H9 (cell line): ENCODE results near the gene ITGB7. TPM values are rescaled to one million over a fixed set of nuclear protein-coding genes. Genes with fewer than 3 reads are reported as not detected.

Source experiments
- DNase-seq: peaks from one replicate; pipeline ENCODE4 v3.0.0-alpha.2; 2017
- H2AFZ ChIP-seq: one replicate; pipeline ENCODE4 v1.6.1; 2013; ENCODE audit warnings: mild to moderate bottlenecking, low read length, control low read depth, moderate library complexity
- H2AK5ac ChIP-seq: 2 replicates; pipeline ENCODE4 v1.6.1; 2013; ENCODE audit warnings: low read length, control low read depth, mixed read lengths; ENCODE audit not compliant: insufficient read length
- H2BK120ac ChIP-seq: one replicate; pipeline ENCODE4 v1.6.1; 2013; ENCODE audit warnings: low read depth, mild to moderate bottlenecking, low read length, control low read depth, inconsistent platforms; ENCODE audit not compliant: poor library complexity, severe bottlenecking
- H2BK12ac ChIP-seq: 2 replicates; pipeline ENCODE4 v1.6.1; 2013; ENCODE audit warnings: low read length, control low read depth, mixed read lengths, low read depth; ENCODE audit not compliant: insufficient read length
- H2BK15ac ChIP-seq: 2 replicates; pipeline ENCODE4 v1.6.1; 2013; ENCODE audit warnings: low read depth, low read length, control low read depth
- H2BK20ac ChIP-seq: one replicate; pipeline ENCODE4 v1.6.1; 2013; ENCODE audit warnings: low read depth, mild to moderate bottlenecking, low read length, control low read depth, inconsistent platforms; ENCODE audit not compliant: poor library complexity, severe bottlenecking
- H2BK5ac ChIP-seq: 2 replicates; pipeline ENCODE4 v1.6.1; 2013; ENCODE audit warnings: low read length, control low read depth, mixed read lengths; ENCODE audit not compliant: insufficient read length
- H3K14ac ChIP-seq: 2 replicates; pipeline ENCODE4 v1.6.1; 2013; ENCODE audit warnings: low read length, control low read depth; ENCODE audit not compliant: insufficient read depth
- H3K18ac ChIP-seq: 2 replicates; pipeline ENCODE4 v1.6.1; 2013; ENCODE audit warnings: low read depth, mild to moderate bottlenecking, mixed read lengths, low read length, control low read depth; ENCODE audit not compliant: insufficient read length
- H3K23ac ChIP-seq: 2 replicates; pipeline ENCODE4 v1.6.1; 2013; ENCODE audit warnings: low read length, control low read depth, mixed read lengths, low read depth; ENCODE audit not compliant: insufficient read length
- H3K23me2 ChIP-seq: 2 replicates; pipeline ENCODE4 v1.6.1; 2013; ENCODE audit warnings: low read depth, mild to moderate bottlenecking, mixed read lengths, low read length, control low read depth; ENCODE audit not compliant: insufficient read length, poor library complexity, severe bottlenecking
- H3K27ac ChIP-seq: 2 replicates; pipeline ENCODE4 v1.5.1; 2013; ENCODE audit warnings: low read length, control low read depth, mixed read lengths, low read depth; ENCODE audit not compliant: insufficient read length
- H3K27me3 ChIP-seq: 2 replicates; pipeline ENCODE4 v1.6.1; 2013; ENCODE audit warnings: low read length, control low read depth, inconsistent platforms; ENCODE audit not compliant: insufficient read depth
- H3K4ac ChIP-seq: 2 replicates; pipeline ENCODE4 v1.6.1; 2013; ENCODE audit warnings: low read depth, mild to moderate bottlenecking, control low read depth, inconsistent platforms, low read length, moderate library complexity
- H3K4me1 ChIP-seq: 2 replicates; pipeline ENCODE4 v1.6.1; 2013; ENCODE audit warnings: low read length, control low read depth, inconsistent platforms; ENCODE audit not compliant: insufficient read depth
- H3K4me2 ChIP-seq: 2 replicates; pipeline ENCODE4 v1.6.1; 2013; ENCODE audit warnings: low read length, control low read depth, mixed read lengths; ENCODE audit not compliant: insufficient read length, insufficient read depth
- H3K56ac ChIP-seq: 2 replicates; pipeline ENCODE4 v1.6.1; 2013; ENCODE audit warnings: low read depth, mild to moderate bottlenecking, mixed read lengths, low read length, control low read depth; ENCODE audit not compliant: insufficient read length
- H3K79me1 ChIP-seq: 2 replicates; pipeline ENCODE4 v1.6.1; 2013; ENCODE audit warnings: low read depth, mild to moderate bottlenecking, moderate library complexity, low read length, control low read depth, inconsistent platforms; ENCODE audit not compliant: insufficient read depth, poor library complexity, severe bottlenecking
- H3K79me2 ChIP-seq: 2 replicates; pipeline ENCODE4 v1.6.1; 2013; ENCODE audit warnings: low read length, control low read depth, inconsistent platforms; ENCODE audit not compliant: insufficient read depth
- H3K9ac ChIP-seq: 2 replicates; pipeline ENCODE4 v1.6.1; 2013; ENCODE audit warnings: low read length, control low read depth, mixed read lengths; ENCODE audit not compliant: insufficient read length; ENCODE audit errors: extremely low read depth
- H3K9me3 ChIP-seq: one replicate; pipeline ENCODE4 v1.6.1; 2013; ENCODE audit warnings: low read depth, low read length, inconsistent platforms; ENCODE audit not compliant: control insufficient read depth
- H3T11ph ChIP-seq: one replicate; pipeline ENCODE4 v1.6.1; 2013; ENCODE audit warnings: mild to moderate bottlenecking, low read length, control low read depth, inconsistent platforms
- H4K20me1 ChIP-seq: one replicate; pipeline ENCODE4 v1.6.1; 2013; ENCODE audit not compliant: control insufficient read depth, insufficient read length, insufficient read depth
- H4K5ac ChIP-seq: 2 replicates; pipeline ENCODE4 v1.6.1; 2013; ENCODE audit warnings: low read depth, mild to moderate bottlenecking, mixed read lengths, low read length, control low read depth; ENCODE audit not compliant: insufficient read length
- H4K8ac ChIP-seq: replicated peaks from 2 replicates; pipeline ENCODE4 v1.6.1; 2013; ENCODE audit warnings: low read length, control low read depth, mixed read lengths, low read depth; ENCODE audit not compliant: insufficient read length
- H4K91ac ChIP-seq: 2 replicates; pipeline ENCODE4 v1.6.1; 2013; ENCODE audit warnings: low read depth, mild to moderate bottlenecking, moderate library complexity, mixed read lengths, low read length, control low read depth; ENCODE audit not compliant: insufficient read length
- H3K27ac Mint-ChIP-seq, 3 experiments: 2 replicates in 2 of 3; 3 replicates in 1 of 3; pipeline ENCODE4 v1.8.0; 2020 to 2021; ENCODE audit warnings: mixed read lengths in 3 of 3, mild to moderate bottlenecking in 1 of 3, moderate library complexity in 1 of 3
- H3K27me3 Mint-ChIP-seq: 2 replicates; pipeline ENCODE4 v1.8.0; 2021; ENCODE audit warnings: low read depth, mild to moderate bottlenecking, moderate library complexity, mixed read lengths
- H3K36me3 Mint-ChIP-seq, 3 experiments: 2 replicates in 2 of 3; 3 replicates in 1 of 3; pipeline ENCODE4 v1.8.0; 2020 to 2021; ENCODE audit warnings: low read depth in 3 of 3, mixed read lengths in 3 of 3; ENCODE audit not compliant: insufficient read depth in 1 of 3
- H3K4me1 Mint-ChIP-seq, 2 experiments: 2 replicates each; pipeline ENCODE4 v1.8.0; 2020; ENCODE audit warnings: mixed read lengths in 2 of 2
- H3K4me3 Mint-ChIP-seq, 2 experiments: 2 replicates in 1 of 2; 3 replicates in 1 of 2; pipeline ENCODE4 v1.8.0; 2020 to 2021; ENCODE audit warnings: mild to moderate bottlenecking in 2 of 2, mixed read lengths in 2 of 2, moderate library complexity in 1 of 2
- H3K9me3 Mint-ChIP-seq, 2 experiments: 2 replicates in 1 of 2; 3 replicates in 1 of 2; pipeline ENCODE4 v1.8.0; 2020; ENCODE audit warnings: mild to moderate bottlenecking in 2 of 2, mixed read lengths in 2 of 2, moderate library complexity in 1 of 2
- WGBS: extraction: QIAGEN DNeasy Blood & Tissue Kit; methylation state at CpG from one replicate; pipeline ENCODE4 v1.1.7; 2013; ENCODE audit warnings: missing lambda C conversion rate, low lambda C conversion rate, mixed read lengths; ENCODE audit not compliant: insufficient read length; ENCODE audit errors: extremely low coverage; 5-methylcytosine and 5-hydroxymethylcytosine counted together
- total RNA-seq: library from RNA; stranded (reverse); gene quantifications from 2 replicates; pipeline ENCODE4 v1.2.1, GENCODE V29; 2021
- TF ChIP-seq, protein P1 (sequence below): fragments of 200-600 bp; sonication (generic); conservative IDR thresholded peaks from 3 replicates; pipeline ENCODE4 v1.8.0; 2021; ENCODE audit warnings: antibody characterized with exemption, mild to moderate bottlenecking

The ITGB7 gene
- total RNA-seq, 1 experiment from 2014 or later = 0.39 TPM

DNA sequence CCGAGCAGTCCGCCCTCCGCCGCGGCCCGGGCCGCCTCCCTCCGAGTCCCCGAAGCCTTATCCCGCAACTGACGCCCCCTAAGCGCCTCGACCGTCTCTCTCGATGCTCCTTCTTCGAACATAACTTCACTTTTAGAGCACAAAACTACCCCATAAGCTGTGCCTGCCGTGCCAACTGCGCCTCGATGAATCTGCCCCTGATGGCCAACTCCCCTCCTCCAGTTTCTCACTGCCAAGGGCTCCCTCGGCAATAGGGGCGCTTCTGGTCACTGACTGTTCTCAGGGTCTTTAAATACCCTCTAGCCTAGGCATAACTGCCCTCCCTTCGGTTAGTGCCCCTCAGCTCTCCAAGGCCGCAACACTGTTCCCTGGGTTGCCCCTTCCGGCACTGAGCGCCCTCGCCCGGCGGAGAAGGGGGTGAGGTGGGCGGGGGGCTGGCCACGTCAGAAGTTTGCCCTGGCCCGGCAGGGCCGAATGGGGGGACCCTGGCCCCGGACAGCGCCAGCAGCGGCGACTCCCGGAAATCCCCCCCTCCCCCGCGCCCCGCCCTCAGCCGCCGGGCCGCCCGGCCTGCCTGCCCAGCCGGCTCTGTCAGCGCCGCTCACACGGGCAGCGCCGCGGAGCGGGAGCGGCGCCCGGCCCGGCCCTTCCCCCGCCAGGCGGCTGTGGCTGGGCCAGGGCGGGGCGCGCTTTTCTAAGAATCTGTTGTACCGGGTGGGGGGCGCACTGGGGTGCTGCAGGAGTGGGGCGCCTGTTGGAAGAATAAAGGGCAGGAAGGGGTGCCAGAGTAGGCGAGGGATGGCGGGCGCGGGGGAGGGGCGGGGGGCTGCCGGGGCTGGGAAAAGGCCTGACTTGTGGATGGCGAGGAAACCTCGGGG lies 14.4 kb upstream of the ITGB7 start:
- WGBS = no CpG with 5 or more reads among the region's 72 CpGs

More for the DNA sequence above, 14.4 kb upstream of the ITGB7 start:
- H3K9me3 Mint-ChIP-seq = no peaks in the 10 kb centered on the region; a peak in 1 of 5 replicates
- H3K27ac Mint-ChIP-seq = peak overlapping the region; percentile 83 to 99 (median 93)
- H3K4me1 Mint-ChIP-seq = peaks cover 72 to 73% of the 10 kb centered on the region in 2 experiments
- no peak overlapping the region for H2BK15ac ChIP-seq
- no peak overlapping the region for H3K14ac ChIP-seq
- no peak overlapping the region for H2AFZ ChIP-seq
- no peak overlapping the region for H4K8ac ChIP-seq
- no peak overlapping the region for H2BK120ac ChIP-seq
- H3K27me3 ChIP-seq = peaks cover 3% of the 10 kb centered on the region; the same call in 1 of the 2 replicates
- peaks cover 22% of the 10 kb centered on the region for H3K23me2 ChIP-seq
- peak overlapping the region; percentile 86 to 94 for H3K4me3 Mint-ChIP-seq
- no peaks in the 10 kb centered on the region for H3K79me1 ChIP-seq
- H4K20me1 ChIP-seq = no peaks in the 10 kb centered on the region
- peaks cover 17% of the 10 kb centered on the region for H3K27me3 Mint-ChIP-seq
- H3K4ac ChIP-seq = no peak overlapping the region
- TF ChIP-seq, protein P1, sequence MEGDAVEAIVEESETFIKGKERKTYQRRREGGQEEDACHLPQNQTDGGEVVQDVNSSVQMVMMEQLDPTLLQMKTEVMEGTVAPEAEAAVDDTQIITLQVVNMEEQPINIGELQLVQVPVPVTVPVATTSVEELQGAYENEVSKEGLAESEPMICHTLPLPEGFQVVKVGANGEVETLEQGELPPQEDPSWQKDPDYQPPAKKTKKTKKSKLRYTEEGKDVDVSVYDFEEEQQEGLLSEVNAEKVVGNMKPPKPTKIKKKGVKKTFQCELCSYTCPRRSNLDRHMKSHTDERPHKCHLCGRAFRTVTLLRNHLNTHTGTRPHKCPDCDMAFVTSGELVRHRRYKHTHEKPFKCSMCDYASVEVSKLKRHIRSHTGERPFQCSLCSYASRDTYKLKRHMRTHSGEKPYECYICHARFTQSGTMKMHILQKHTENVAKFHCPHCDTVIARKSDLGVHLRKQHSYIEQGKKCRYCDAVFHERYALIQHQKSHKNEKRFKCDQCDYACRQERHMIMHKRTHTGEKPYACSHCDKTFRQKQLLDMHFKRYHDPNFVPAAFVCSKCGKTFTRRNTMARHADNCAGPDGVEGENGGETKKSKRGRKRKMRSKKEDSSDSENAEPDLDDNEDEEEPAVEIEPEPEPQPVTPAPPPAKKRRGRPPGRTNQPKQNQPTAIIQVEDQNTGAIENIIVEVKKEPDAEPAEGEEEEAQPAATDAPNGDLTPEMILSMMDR = peak; percentile 43; the same call in 1 of the 3 replicates
- peaks cover 30% of the 10 kb centered on the region; the same call in 1 of the 2 replicates for H3K4me1 ChIP-seq
- H3T11ph ChIP-seq = no peak overlapping the region
- no peak overlapping the region for H2BK20ac ChIP-seq
- H3K56ac ChIP-seq = no peak overlapping the region
- H3K18ac ChIP-seq = no peak overlapping the region
- H4K5ac ChIP-seq = no peak overlapping the region
- no peak overlapping the region for H2BK5ac ChIP-seq
- H3K9ac ChIP-seq = no peak overlapping the region
- H3K4me2 ChIP-seq = peak overlapping the region; percentile 99
- H3K27ac ChIP-seq = no peak overlapping the region
- H3K36me3 Mint-ChIP-seq = peaks cover 0 to 4% (median 3%) of the 10 kb centered on the region in 3 experiments; a peak in 1 of 7 replicates
- peaks cover 4% of the 10 kb centered on the region; the same call in 1 of the 2 replicates for H3K79me2 ChIP-seq
- H4K91ac ChIP-seq = no peak overlapping the region
- no peak overlapping the region for H3K23ac ChIP-seq
- H3K9me3 ChIP-seq = no peaks in the 10 kb centered on the region
- H2AK5ac ChIP-seq = no peak overlapping the region
- no peak overlapping the region for H2BK12ac ChIP-seq
- DNase-seq = peak; percentile 93
